GM18499 (cell line): ENCODE data around the gene RMND5B.
"Not testable (repeated sequence)": the region's sequence is repeated elsewhere in the genome, so short reads cannot be mapped to it uniquely, and the experiment has no call there.

Source experiments
- ATAC-seq: cut with Tn5 transposase; IDR thresholded peaks from one replicate; pipeline ENCODE4 v1.9.1; 2021; ENCODE audit warnings: moderate number of reproducible peaks; ENCODE audit not compliant: insufficient read depth, unreplicated experiment

RMND5B gene

GRCh38 chr5:178127300-178128009 is 3.4 kb upstream of the RMND5B start:
- not testable (repeated sequence) for ATAC-seq

GRCh38 chr5:178129296-178129695 is 1.5 kb upstream of the RMND5B start:
- ATAC-seq: no peak

DNA sequence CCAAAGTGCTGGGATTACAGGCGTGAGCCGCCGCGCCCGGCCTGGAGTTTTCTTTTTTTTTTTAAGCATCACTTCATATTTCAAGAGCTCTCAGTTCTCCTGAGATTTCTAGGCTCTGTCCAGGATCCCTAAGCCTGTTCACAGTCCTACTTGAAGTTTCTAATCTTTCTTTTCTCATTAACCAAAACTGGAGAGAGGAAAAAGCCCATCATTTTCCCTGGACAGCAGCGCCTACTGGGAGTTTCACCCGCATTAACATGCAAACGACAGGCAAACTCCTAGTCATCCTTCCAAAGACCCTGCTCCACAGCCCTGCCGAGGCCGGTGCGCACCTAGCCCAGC is 609 bp upstream of the RMND5B start:
- not testable (repeated sequence) for ATAC-seq

DNA sequence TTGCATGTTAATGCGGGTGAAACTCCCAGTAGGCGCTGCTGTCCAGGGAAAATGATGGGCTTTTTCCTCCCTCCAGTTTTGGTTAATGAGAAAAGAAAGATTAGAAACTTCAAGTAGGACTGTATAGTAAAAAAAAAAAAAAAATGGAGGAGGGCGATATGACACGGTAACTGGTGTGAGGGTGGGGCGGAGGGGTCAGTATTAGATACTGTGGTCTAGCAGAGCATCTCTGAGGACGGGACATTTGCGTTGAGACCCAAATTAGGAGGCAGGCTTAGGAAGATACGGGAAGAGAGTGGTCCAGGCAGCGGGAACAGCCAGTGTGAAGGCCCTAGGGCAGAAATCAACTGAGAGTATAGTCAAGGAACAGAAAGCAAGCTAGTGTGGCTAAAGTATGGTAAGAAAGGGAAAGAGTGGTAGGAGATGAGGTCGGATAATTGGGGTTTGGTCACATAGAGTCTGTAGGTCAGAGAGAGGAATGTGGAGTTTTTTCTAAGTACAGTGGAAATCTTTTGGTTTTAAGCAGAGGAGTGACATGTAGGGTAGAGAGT is 707 bp downstream of the RMND5B start:
- no peak for ATAC-seq

DNA sequence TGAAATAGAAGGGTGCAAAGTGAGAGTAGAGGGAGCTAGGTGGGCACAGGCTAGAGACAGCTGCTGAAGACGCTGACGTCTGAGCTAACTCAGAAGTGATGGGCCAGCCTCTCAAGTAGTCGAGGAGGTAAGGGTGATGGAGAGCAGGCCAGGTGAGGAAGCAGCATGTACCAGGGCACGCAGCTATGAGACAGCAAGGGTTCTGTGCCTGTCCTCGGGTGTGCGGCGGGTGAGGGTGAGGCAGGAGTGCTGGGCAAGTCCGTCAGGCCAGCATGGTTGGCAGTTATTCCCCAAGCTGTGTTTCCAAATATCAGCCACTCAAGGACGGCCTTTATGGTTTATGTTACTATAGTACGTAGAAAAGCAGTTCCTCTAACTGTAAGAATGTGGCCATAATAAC is 6.2 kb downstream of the RMND5B start:
- no peak for ATAC-seq

DNA sequence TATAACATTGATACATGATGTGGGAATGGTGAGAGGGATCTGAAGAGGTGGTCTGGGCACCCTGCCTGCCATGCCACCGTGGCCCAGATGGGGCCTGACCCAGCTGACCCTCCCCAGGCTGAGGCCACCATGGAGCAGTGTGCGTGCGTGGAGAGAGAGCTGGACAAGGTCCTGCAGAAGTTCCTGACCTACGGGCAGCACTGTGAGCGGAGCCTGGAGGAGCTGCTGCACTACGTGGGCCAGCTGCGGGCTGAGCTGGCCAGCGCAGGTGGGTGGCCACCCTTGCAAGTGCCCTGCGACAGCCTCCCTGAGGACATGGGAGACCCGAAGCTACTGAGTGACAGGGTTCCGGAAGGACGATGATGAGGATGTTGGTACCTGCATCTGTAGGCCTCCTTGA is 7.2 kb downstream of the RMND5B start:
- ATAC-seq: no peak

- no peak for ATAC-seq
Observed at GRCh38 chr5:178141550-178141949, 10.7 kb downstream of the RMND5B start.

DNA sequence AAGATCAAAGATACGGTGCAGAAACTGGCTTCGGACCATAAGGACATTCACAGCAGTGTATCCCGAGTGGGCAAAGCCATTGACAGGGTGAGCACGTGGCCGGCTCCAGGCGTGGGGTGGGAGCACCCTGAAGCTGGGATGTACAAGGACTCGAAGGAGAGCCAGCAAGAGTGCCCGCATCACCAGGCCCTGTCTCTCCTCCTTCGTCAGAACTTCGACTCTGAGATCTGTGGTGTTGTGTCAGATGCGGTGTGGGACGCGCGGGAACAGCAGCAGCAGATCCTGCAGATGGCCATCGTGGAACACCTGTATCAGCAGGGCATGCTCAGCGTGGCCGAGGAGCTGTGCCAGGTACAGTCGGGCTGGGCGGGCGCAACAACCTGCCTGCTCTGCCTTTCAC is 11.8 kb downstream of the RMND5B start:
- no peak for ATAC-seq

- ATAC-seq: no peak
Observed at GRCh38 chr5:178143246-178143645, 12.4 kb downstream of the RMND5B start.

DNA sequence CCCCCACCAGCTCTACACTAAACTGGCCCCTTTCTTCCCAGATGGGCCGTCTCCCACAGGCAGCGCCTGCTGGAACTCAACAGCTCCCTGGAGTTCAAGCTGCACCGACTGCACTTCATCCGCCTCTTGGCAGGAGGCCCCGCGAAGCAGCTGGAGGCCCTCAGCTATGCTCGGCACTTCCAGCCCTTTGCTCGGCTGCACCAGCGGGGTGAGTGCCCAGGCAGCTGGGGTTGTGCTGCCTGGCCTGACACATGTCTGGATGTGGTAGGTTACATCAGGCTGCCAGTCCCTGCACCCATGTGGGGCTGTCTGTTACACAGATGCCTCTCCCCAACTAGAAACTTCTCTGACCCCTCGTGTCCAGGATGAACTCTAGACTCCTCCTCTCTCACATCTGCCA is 13.1 kb downstream of the RMND5B start:
- ATAC-seq: no peak

- ATAC-seq: no peak
Observed at GRCh38 chr5:178145965-178146820, 15.4 kb downstream of the RMND5B start.

- ATAC-seq: no peak
Observed at GRCh38 chr5:178147406-178147805, 16.6 kb downstream of the RMND5B start.

DNA sequence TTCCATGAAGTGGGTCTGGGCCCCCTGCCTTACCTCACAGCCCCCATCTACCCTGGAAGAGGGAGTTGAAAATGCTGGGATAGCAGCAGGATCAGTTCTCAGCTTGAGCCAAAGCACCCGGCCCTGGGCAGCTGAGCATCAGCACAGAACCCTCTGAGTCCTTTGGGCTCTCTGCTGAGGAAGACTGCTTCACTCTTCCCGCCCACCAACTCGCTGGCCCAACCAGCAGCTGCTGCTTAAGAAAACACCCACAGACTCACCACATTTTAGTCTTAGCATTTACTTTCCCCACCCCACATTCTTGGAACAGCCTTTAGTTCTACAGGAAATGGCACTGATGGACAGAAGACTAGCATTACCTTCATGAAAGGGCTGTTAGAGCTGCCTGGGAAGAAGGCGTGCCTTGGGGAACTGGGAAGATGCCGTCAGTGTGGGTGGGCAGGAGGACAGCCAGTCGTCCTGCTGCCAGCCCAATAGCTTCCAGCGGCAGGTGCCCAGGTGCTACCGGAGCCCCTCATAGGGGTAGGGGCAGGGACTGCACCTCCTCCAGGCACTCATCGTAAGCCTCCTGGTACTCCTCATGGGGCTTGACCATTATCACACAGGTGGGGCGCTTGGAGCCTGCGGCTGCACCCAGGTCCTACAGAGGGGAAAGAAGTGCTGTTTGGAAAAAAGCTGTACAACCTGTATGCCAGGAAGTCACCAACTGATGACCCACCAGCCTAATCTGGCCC is 18.6 kb downstream of the RMND5B start:
- ATAC-seq: no peak

DNA sequence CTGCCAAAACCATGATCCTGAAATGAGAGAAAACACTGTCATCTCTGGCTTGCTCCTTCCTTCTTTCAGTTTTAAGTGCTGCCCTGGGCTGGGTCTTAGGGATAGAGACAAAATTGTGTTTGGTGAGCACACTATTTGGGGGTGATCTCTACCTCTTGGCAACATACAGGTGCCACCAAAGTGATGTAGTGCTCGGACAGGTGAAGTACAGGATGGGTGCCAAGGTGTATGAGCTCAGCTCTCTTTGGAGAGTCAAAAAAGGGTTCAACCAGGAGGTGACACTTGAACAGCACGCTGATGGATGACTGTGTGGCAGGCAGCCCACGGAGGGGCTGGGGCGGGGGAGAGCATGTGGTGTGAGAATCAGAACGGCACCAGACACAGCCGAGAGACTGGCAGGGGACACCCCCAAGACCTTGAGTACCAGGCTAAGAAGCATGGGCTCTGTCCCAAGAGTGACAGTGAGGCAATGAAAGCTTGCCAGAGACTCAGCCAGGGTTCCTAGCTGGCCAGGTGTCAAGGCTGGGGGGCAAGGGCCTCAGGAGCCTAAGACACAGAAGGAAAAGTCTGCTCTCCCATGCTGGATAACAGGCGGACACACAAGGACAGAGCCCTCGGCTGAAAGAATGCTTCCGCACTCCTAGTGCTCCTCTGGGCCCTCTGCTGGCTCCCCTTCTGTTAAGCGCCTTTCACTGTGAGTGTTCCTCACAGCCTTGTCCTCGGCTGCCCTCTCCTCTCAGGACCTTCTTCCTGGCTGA is 20.3 kb downstream of the RMND5B start:
- no peak for ATAC-seq

DNA sequence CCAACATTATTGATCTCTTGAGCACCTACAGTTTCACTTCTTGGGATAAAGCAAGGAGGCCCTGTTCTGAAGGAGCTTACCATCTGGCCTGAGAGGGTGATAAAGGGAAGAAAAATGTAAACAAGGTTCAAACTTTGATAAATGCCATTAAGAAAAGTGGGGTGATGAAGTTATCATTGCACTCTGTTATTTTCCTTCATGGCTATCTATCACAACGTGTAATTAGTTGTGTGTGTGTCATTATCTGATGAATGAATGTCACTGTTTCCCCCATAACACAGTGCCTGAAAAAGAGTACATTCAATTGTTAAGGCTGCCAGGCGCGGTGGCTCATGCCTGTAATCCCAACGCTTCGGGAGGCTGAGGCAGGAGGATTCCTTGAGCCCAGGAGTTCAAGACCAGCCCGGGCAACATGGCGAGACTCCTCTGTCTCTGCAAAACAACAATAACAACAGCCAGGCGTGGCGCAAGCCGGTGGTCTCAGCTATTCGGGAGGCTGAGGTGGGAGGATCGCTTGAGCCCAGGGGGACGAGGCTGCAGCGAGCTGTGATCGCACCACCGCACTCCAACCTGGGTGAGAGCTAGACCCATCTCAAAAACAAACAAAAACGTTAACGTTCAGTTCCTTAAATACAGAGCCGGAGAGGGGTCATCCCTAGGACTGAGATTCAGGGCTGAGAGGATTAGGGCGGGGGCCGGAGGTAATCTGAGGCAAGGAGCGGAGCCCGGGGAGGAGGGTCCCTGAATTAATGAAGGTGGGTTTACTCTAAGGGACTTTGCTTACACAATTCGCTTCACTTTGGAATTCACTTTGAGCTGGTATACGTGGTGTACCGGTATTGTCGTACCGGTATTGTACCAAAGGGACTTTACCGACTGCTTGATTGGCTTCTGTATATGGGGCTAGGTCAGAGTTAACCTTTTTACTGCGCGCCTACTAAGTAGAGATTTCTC is 22.0 kb downstream of the RMND5B start:
- no peak for ATAC-seq

DNA sequence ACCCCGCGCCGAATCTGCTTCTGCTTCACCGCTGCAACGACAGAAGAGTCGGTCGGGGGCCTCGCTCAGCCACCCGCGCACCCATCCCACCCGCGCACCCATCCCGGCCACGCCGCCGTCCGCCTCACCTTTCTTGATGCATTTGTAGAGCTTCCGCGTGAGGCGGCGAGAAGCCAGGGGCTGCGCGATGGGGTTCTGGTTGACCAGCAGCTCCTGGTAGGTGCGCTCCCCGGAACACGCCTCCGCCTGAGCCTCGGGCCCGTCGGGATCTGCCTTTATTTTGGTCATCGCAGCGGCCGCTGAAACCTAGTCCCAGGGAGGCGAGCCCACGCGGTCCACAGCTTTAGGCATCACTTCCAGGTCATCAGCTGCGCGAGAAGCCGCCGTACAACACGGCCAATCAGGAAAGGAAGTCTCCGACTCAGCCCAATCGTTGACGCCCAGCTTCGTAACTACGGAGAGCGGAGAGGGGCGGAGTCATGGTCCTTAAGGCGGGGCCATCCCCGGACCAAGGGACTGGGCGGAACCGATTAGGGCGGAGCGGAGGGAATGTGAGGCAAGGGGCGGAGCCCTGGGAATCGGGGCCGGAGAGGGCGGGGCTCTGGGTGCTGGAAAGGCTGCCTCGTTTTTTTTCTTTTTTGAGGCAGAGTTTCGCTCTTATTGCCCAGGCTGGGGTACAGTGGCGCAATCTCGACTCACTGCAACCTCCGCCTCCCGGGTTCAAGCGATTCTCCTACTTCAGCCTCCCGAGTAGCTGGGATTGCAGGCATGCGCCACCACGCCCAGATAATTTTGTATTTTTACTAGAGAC is 22.9 kb downstream of the RMND5B start, which contains the start of gene NHP2:
Gene NHP2 (minus strand): TSS at position 356 of the 811 bp plus-strand sequence. CDS start 68 bp downstream, at position 288.
- ATAC-seq: peak; percentile 94

DNA sequence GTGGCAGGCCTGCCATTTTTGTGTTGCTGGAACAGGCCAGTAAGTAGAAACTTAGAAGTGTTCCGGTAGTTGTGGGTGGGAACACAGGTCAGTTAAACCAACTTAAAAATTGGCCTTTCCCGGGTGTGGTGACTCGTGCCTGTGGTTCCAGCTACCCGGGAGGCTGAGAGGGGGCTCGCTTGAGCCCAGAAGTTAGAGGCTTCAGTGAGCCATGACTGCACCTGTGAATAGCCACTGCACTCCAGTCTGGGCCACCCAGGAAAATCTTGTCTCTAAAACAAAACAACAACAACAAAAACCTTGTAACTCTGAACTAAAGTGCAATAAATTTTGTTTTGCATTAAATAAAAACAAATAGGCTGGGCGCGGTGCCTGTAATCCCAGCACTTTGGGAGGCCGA is 24.3 kb downstream of the RMND5B start:
- no peak for ATAC-seq

DNA sequence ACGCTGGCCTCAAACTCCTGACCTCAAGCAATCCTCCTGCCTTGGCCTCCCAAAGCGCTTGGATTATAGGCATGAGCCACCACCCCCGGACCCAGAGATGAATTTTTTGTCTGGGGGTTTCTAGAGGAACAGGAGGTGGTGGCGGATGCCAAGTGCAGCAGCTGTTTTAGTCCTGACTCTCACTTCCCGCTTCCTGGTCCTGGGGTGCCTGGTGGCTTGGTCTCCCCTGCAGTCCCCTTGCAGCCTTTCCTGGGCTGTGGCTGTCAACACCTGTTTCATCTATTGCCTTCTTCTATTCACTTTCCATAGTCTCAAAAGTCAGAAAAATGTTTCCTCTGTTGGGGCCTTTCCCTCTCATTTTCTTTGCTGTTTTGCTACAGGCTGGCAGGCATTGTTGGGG is 29.4 kb downstream of the RMND5B start:
- no peak for ATAC-seq
